ENCODE data around the gene SLPI.

Gene SLPI

DNA sequence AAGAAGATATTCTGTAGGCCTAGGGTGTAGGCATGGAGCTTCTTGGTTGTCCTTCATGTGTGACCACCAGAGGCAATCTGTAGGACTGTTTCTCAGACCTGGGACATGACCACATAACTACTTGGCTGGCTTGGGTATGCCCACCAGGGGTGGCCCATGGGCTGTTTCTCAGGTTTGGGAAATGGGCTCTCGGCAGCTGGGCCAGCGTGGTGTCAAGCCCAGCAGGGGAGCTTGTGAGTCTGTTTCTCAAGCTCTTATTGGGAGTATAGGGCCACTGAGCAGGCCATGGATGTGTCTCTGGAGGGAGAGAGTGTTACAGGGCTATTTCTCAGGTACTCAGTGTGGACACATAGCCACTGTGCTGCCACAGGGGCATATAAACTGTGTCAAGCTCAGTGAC lies 35.7 kb downstream of the SLPI start:
- H3K4me3 ChIP-seq = no peak overlapping the region
- DNase-seq (ENCODE audit: low read depth, low spot score) = no peak
- no peak overlapping the region for H3K27ac ChIP-seq
- no peaks in the 10 kb centered on the region for H3K36me3 ChIP-seq (ENCODE audit: insufficient read depth, low read length)
- TF ChIP-seq FOXP2 (optimal IDR thresholded peaks at IDR 0.05; ENCODE audit: control extremely low read depth, extremely low read length, insufficient read depth) (no peak), EZH2 (IDR thresholded peaks at IDR 0.05) (no peak), POLR2AphosphoS5 (IDR thresholded peaks at IDR 0.05; ENCODE audit: borderline replicate concordance, low read depth, low read length) (no peak)
- H3K9ac ChIP-seq (ENCODE audit: insufficient read length) = no peak overlapping the region
- H3K9me3 ChIP-seq (ENCODE audit: low read depth, low read length) = no peaks in the 10 kb centered on the region

DNA sequence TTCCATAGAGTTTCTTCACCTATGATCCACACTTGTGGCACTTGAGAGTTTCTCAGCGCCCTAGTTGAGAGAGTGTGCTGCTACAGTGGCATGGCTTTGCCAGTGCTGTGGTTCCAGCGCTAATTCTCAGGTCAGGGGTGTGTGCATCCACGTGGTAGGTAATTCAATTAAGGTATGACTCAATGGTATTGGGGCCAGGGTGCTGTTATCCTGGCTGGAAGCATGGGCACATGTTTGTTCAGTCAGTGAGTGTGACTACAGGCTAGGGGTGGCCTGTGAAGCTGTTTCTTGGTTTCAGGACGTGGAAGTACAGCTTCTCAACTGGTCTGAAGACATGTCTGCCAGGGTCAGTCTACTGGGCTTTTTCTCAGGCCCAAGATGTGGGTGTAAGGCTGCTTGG lies 36.2 kb downstream of the SLPI start:
- H3K4me3 ChIP-seq = no peak overlapping the region
- H3K9ac ChIP-seq (ENCODE audit: insufficient read length) = no peak overlapping the region
- H3K27ac ChIP-seq = no peak overlapping the region
- no peak for TF ChIP-seq POLR2AphosphoS5 (IDR thresholded peaks at IDR 0.05; ENCODE audit: borderline replicate concordance, low read depth, low read length)
- TF ChIP-seq EZH2 (IDR thresholded peaks at IDR 0.05) = no peak
- no peak for TF ChIP-seq FOXP2 (optimal IDR thresholded peaks at IDR 0.05; ENCODE audit: control extremely low read depth, extremely low read length, insufficient read depth)
- no peak for DNase-seq (ENCODE audit: low read depth, low spot score)
- H3K36me3 ChIP-seq (ENCODE audit: insufficient read depth, low read length) = no peaks in the 10 kb centered on the region
- no peaks in the 10 kb centered on the region for H3K9me3 ChIP-seq (ENCODE audit: low read depth, low read length)

DNA sequence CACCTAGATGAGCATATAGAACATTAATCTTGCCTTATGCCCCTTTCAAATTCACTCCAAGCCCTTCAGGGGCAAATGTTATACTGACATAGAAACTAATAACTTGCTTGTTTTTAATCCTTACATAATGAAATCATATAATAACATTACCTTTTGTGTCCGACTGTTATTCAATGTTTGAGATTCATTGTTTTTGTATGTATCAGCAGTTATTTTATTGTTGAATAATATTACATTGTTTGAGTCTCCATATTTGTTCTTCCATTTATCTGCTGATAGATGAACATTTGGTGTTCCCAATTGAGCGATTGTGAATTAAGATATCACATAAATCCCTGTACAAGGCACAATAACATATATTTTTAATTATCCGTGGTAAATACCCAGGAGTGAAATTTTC lies 41.5 kb downstream of the SLPI start:
- no peak for DNase-seq (ENCODE audit: low read depth, low spot score)
- Histone ChIP-seq H3K9me3 (ENCODE audit: low read depth, low read length) (no peaks in the 10 kb centered on the region), H3K27ac (no peak overlapping the region), H3K36me3 (ENCODE audit: insufficient read depth, low read length) (no peaks in the 10 kb centered on the region), H3K4me3 (no peak overlapping the region), H3K9ac (ENCODE audit: insufficient read length) (no peak overlapping the region)
- no peak for TF ChIP-seq FOXP2 (optimal IDR thresholded peaks at IDR 0.05; ENCODE audit: control extremely low read depth, extremely low read length, insufficient read depth)
- no peak for TF ChIP-seq EZH2 (IDR thresholded peaks at IDR 0.05)
- TF ChIP-seq POLR2AphosphoS5 (IDR thresholded peaks at IDR 0.05; ENCODE audit: borderline replicate concordance, low read depth, low read length) = no peak

DNA sequence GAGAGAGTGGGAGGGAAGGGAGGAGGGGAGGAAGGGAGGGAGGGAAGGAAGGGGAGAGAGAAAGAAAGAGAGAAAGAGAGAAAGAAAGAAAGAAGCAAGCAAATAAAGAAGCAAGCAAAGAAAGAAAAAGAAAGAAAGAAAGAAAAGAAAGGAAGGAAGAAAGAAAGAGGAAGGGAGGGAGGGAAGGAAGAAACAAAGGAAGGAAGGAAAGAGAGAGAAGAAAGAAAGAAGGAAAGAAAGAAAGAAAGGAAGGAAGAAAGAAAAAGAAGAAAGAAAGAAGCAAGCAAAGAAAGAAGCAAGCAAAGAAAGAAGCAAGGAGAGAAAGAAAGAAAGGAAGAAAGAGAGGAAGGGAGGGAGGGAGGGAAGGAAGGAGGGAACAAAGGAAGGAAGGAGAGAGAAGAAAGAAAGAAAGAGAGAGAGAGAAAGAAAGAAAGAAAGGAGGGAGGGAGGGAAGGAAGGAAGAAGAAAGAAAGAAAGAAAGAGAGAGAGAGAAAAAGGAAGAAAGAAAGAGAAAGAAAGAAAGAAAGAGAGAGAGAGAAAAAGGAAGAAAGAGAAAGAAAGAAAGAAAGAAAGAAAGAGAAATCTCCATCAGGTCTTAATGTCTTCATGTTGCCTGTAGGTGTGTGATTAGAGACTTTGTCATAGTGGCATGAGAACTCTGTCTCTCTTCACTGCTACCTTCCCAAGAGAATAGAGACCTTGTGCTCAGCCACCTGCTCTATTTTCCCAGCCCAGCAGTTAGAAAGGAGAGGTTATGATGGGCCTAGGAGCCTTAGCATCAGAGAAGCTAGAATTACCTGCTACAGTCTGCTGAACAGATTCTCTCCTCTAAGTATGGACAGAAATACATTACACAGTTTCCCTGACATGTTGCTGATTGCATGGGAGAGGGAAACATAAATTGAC lies 42.5 kb downstream of the SLPI start:
- TF ChIP-seq FOXP2 (optimal IDR thresholded peaks at IDR 0.05; ENCODE audit: control extremely low read depth, extremely low read length, insufficient read depth) = no peak
- TF ChIP-seq EZH2 (IDR thresholded peaks at IDR 0.05) = no peak
- no peak for TF ChIP-seq POLR2AphosphoS5 (IDR thresholded peaks at IDR 0.05; ENCODE audit: borderline replicate concordance, low read depth, low read length)
- H3K9ac ChIP-seq (ENCODE audit: insufficient read length) = no peak overlapping the region
- DNase-seq (ENCODE audit: low read depth, low spot score) = no peak
- H3K9me3 ChIP-seq (ENCODE audit: low read depth, low read length) = no peaks in the 10 kb centered on the region
- H3K36me3 ChIP-seq (ENCODE audit: insufficient read depth, low read length) = no peaks in the 10 kb centered on the region
- no peak overlapping the region for H3K4me3 ChIP-seq
- H3K27ac ChIP-seq = no peak overlapping the region

DNA sequence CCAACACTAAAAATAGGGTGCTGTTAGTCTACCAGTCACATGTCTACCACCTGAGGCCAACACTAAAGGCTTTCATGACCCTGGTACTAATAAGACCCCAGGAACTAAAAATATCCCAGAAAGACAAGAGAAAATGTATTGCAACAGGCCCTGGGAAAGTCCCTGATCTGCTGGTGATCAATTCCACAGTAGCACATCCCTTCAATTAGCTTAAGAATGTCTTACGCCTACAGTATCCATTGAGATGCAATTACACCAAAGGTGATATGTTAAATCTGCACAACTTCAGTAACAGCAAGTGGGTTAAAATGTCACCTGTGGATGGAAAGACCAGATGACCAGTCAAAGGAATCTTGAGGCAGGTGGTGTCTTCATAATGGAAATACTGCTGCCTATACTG lies 44.4 kb downstream of the SLPI start:
- TF ChIP-seq EZH2 (IDR thresholded peaks at IDR 0.05) (no peak), POLR2AphosphoS5 (IDR thresholded peaks at IDR 0.05; ENCODE audit: borderline replicate concordance, low read depth, low read length) (no peak)
- no peak overlapping the region for H3K27ac ChIP-seq
- DNase-seq (ENCODE audit: low read depth, low spot score) = no peak
- no peak overlapping the region for H3K4me3 ChIP-seq
- no peaks in the 10 kb centered on the region for H3K36me3 ChIP-seq (ENCODE audit: insufficient read depth, low read length)
- no peak overlapping the region for H3K9ac ChIP-seq (ENCODE audit: insufficient read length)
- H3K9me3 ChIP-seq (ENCODE audit: low read depth, low read length) = no peaks in the 10 kb centered on the region

DNA sequence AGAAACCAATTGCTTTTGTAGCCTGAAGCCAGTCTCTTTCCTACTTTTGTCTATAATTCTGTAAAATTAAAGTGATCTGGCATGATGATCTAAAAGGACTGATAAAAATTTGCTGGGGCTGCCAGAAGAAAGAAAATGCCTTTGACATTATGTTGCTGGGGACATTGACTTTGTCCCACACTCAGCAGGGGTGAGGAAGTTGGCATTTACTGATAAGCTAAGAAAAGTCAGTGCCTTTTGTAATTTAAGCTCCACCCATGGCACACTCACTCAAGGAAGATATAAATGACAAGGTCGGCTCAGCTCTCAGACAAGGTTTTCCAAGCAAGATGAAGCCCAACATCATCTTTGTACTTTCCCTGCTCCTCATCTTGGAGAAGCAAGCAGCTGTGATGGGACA lies 47.6 kb downstream of the SLPI start, which contains the start of gene SEMG1:
TSS of gene SEMG1 (plus strand) at position 309 of the 400 bp plus-strand sequence. CDS start at position 330, 21 bp downstream.
- Histone ChIP-seq H3K9ac (ENCODE audit: insufficient read length) (no peak within 1 kb of the TSS), H3K9me3 (ENCODE audit: low read depth, low read length) (no peaks in the 10 kb centered on the region), H3K36me3 (ENCODE audit: insufficient read depth, low read length) (no peaks in the 10 kb centered on the region), H3K4me3 (no peak within 1 kb of the TSS), H3K27ac (no peak within 1 kb of the TSS)
- no peak for DNase-seq (ENCODE audit: low read depth, low spot score)
- TF ChIP-seq FOXP2 (optimal IDR thresholded peaks at IDR 0.05; ENCODE audit: control extremely low read depth, extremely low read length, insufficient read depth) (no peak), EZH2 (IDR thresholded peaks at IDR 0.05) (no peak), POLR2AphosphoS5 (IDR thresholded peaks at IDR 0.05; ENCODE audit: borderline replicate concordance, low read depth, low read length) (no peak)
